Measurements from ENCODE around the gene UIMC1.
"Not testable (repeated sequence)": the region's sequence is repeated elsewhere in the genome, so short reads cannot be mapped to it uniquely, and the experiment has no call there.

UIMC1 gene

DNA sequence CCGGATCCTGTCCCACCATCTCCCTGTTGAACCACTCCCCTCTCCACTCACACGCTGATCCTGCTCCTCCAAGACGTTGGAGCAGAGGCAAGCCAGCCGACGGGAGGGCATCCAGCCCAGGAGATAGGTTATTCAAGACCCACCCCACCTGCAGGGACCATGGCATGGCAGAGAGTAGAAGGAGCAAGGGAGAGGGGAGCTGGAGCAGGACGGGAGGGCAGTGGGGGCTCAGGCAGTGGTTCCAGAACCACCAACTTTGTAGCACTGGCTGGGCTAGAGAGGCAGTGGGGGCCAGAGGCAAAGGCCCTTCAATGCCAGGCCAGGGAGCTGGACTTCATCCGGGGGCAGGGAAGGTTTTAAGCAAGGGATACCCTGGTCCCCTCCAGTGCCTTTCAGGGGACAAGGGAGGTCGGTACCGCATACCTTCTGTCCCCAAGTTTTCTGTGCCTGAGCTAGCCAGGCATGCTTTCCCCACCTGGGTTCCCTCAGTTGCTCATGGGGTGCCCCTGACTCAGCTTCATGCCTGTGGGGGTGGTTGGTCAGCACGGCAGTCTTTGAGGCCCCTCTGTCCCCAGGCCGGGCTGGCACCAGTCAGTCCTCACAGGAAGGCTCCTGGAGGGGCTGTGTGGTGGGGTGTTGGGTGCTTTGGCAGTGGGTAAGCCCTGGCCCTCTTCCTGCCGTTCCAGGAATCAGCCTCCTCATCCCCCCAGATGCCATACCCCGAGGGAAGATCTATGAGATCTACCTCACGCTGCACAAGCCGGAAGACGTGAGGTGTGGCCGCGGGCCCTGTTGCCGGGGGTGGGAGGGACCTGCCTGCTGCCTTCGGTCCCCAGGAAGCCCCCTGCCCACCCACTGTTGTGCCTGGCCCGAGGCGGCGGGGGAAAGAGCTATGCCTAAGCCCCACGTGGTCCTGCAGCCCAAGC is 129.8 kb downstream of the UIMC1 start:
- no peak for DNase-seq (ENCODE audit: low read depth)
- no peak overlapping the region for H3K4me3 ChIP-seq (ENCODE audit: low read depth, low read length)
- TF ChIP-seq, protein P1, sequence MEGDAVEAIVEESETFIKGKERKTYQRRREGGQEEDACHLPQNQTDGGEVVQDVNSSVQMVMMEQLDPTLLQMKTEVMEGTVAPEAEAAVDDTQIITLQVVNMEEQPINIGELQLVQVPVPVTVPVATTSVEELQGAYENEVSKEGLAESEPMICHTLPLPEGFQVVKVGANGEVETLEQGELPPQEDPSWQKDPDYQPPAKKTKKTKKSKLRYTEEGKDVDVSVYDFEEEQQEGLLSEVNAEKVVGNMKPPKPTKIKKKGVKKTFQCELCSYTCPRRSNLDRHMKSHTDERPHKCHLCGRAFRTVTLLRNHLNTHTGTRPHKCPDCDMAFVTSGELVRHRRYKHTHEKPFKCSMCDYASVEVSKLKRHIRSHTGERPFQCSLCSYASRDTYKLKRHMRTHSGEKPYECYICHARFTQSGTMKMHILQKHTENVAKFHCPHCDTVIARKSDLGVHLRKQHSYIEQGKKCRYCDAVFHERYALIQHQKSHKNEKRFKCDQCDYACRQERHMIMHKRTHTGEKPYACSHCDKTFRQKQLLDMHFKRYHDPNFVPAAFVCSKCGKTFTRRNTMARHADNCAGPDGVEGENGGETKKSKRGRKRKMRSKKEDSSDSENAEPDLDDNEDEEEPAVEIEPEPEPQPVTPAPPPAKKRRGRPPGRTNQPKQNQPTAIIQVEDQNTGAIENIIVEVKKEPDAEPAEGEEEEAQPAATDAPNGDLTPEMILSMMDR (IDR thresholded peaks at IDR 0.05; ENCODE audit: insufficient read depth, low read depth, low read length, missing control alignments) = no peak

DNA sequence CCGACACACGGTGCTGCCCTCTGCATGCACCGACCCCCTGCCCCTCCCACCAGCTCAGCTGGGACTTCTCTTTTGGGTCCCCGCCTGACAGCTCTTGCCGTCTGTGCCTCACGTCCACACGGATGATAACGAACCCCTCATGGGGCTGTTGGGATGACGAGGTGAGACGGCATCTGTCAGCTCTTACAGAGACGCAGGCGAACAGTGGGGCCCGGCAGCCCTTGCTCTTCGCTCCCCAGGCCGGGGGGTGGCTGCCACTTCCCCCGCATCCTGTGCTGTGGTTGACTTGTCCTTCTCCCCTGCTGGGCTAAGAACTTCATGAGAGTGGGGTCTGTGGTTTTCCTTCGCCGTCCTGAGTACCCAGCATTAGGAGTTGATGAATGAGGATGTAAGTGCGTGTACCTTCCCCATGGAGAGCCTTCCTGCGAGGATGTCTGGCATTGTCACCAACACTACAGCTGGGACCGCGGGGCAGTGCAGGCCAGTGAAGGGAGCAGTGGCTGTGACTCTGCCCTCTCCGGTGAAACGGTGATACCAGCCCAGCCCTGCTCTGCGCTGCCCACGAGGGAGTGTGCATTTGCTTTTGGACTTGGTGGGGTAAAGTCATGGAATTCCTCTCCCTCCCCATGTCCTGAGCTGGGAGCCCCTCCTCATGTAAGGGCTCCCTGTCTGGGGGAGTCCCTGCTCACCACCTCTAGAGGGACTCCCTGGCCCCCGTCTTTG is 130.6 kb downstream of the UIMC1 start:
- no peak overlapping the region for H3K4me3 ChIP-seq (ENCODE audit: low read depth, low read length)
- no peak for DNase-seq (ENCODE audit: low read depth)
- TF ChIP-seq, protein P1 (IDR thresholded peaks at IDR 0.05; ENCODE audit: insufficient read depth, low read depth, low read length, missing control alignments) = no peak

GRCh38 chr5:176875014-176875550 is 131.5 kb downstream of the UIMC1 start:
- TF ChIP-seq, protein P1 (IDR thresholded peaks at IDR 0.05; ENCODE audit: insufficient read depth, low read depth, low read length, missing control alignments) = no peak
- DNase-seq (ENCODE audit: low read depth) = no peak
- no peak overlapping the region for H3K4me3 ChIP-seq (ENCODE audit: low read depth, low read length)

- no peak for DNase-seq (ENCODE audit: low read depth)
- H3K4me3 ChIP-seq (ENCODE audit: low read depth, low read length) = no peak overlapping the region
- TF ChIP-seq, protein P1 (IDR thresholded peaks at IDR 0.05; ENCODE audit: insufficient read depth, low read depth, low read length, missing control alignments) = no peak
Measured at GRCh38 chr5:176874198-176874780, 132.3 kb downstream of the UIMC1 start.

DNA sequence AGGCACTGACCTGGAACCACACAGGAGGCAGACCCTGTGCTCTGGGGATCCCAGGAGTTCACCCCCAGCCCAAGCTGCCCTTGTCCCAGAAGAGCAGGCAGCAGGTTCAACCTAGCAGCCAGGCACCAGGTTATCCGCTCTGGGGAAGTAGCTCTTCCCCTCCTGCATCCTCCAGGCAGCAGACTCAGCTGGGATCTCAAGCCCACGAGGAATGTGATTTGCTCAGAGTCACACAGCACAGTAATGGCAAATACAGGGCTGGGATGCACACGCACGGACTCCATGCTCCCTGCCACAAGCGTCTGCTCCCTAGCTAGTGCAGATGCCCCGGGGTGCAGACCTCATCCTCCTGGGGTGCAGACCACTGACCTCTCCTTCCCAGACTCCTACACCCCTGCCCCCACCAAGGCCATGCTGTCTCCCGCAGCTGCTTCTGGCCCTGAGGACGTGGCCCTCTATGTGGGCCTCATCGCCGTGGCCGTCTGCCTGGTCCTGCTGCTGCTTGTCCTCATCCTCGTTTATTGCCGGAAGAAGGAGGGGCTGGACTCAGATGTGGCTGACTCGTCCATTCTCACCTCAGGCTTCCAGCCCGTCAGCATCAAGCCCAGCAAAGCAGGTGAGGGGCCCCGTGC is 132.9 kb downstream of the UIMC1 start:
- DNase-seq (ENCODE audit: low read depth) = no peak
- TF ChIP-seq, protein P1 (IDR thresholded peaks at IDR 0.05; ENCODE audit: insufficient read depth, low read depth, low read length, missing control alignments) = no peak
- no peak overlapping the region for H3K4me3 ChIP-seq (ENCODE audit: low read depth, low read length)

GRCh38 chr5:176873011-176873410 is 133.6 kb downstream of the UIMC1 start:
- not testable (repeated sequence) for DNase-seq (ENCODE audit: low read depth); H3K4me3 ChIP-seq (ENCODE audit: low read depth, low read length)

- not testable (repeated sequence) for H3K4me3 ChIP-seq (ENCODE audit: low read depth, low read length); DNase-seq (ENCODE audit: low read depth)
Measured at GRCh38 chr5:176872586-176872985, 134.0 kb downstream of the UIMC1 start.

DNA sequence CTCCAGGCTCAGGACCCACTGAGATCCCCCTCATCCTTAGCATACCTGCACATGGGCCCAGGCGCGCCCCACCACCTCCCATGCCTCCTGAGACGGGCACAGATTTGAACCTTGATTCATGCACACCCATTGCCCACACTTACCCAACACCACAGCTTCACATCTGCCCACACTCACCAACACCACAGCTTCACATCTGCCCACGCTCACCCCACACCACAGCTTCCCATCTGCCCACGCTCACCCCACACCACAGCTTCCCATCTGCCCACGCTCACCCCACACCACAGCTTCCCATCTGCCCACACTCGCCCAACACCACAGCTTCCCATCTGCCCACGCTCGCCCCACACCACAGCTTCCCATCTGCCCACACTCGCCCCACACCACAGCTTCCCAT is 135.9 kb downstream of the UIMC1 start:
- not testable (repeated sequence) for H3K4me3 ChIP-seq (ENCODE audit: low read depth, low read length); DNase-seq (ENCODE audit: low read depth)

All from GM12865 (cell line).